ENCODE results near the gene HOXB3. TPM values are rescaled to one million over a fixed set of nuclear protein-coding genes. Genes with fewer than 3 reads are reported as not detected.

Gene HOXB3
- total and polyA plus RNA-seq, 2 of the 4 experiments (the other 2 are of a cell fraction) = 6.3 to 59.6 TPM

- Histone ChIP-seq H2AFZ (replicated peaks; ENCODE audit: low read length, poor library complexity) (no peak overlapping the region), H3K4ac (ENCODE audit: low read depth, low read length) (no peak overlapping the region), H4K20me1 (ENCODE audit: insufficient read depth, low read length) (no peaks in the 10 kb centered on the region), H3K56ac (ENCODE audit: extremely low read depth, insufficient read depth, low read length) (no peak overlapping the region), H2AK9ac (replicated peaks; ENCODE audit: low read depth, low read length, poor library complexity) (no peak overlapping the region), H3K9ac (ENCODE audit: low read depth, low read length) (no peak overlapping the region), H3K14ac (replicated peaks; ENCODE audit: low read depth, low read length) (no peak overlapping the region), H4K5ac (ENCODE audit: low read depth, low read length) (no peak overlapping the region), H3K9me3 (ENCODE audit: control insufficient read depth, insufficient read depth, low read length) (no peaks in the 10 kb centered on the region), H2BK120ac (ENCODE audit: low read depth, low read length) (no peak overlapping the region), H3K23ac (ENCODE audit: low read depth, low read length) (no peak overlapping the region), H3K27me3 (ENCODE audit: control insufficient read depth, insufficient read depth, low read length) (no peaks in the 10 kb centered on the region), H3K4me1 (ENCODE audit: control insufficient read depth, insufficient read depth, low read length) (peaks cover 19% of the 10 kb centered on the region), H2AK5ac (ENCODE audit: low read depth, low read length) (no peak overlapping the region), H3K79me1 (ENCODE audit: low read depth in 1 of 2, low read length in 2 of 2) (peaks cover 0 to 6% of the 10 kb centered on the region in 2 experiments; a peak in 1 of 4 replicates), H4K8ac (ENCODE audit: low read depth in 2 of 2, low read length in 2 of 2) (no peak overlapping the region), H2BK15ac (ENCODE audit: low read depth, low read length) (no peak overlapping the region), H3K4me3 (ENCODE audit: insufficient read depth, low read depth, low read length) (no peak overlapping the region), H3K18ac (ENCODE audit: low read depth, low read length) (no peak overlapping the region), H2BK20ac (ENCODE audit: low read depth, low read length) (no peak overlapping the region), H3K4me2 (ENCODE audit: low read depth, low read length) (no peak overlapping the region), H3K36me3 (ENCODE audit: control insufficient read depth, insufficient read depth, low read length) (no peaks in the 10 kb centered on the region), H2BK5ac (ENCODE audit: low read depth, low read length, poor library complexity, severe bottlenecking) (no peak overlapping the region), H3K9me1 (ENCODE audit: insufficient read depth, low read length) (0 out of 2 replicates have a peak, but pooled peaks cover 8% of the 10 kb centered on the region), H4K91ac (ENCODE audit: insufficient read depth, low read depth, low read length) (no peak overlapping the region), H3K27ac (ENCODE audit: insufficient read depth, low read length) (no peak overlapping the region)
- no TSS peak for BruUV-seq (replicated peaks)
- dilution Hi-C loops (cut with HindIII; ENCODE audit: low sequenced_read_pairs, unreplicated experiment) (no loop called here), intact Hi-C loops (cut with micrococcal nuclease) (no loop called here), in situ Hi-C loops (cut with MboI; ENCODE audit: low sequenced_read_pairs) (no loop called here)
- POLR2A ChIA-PET (ENCODE audit: unreplicated experiment) = no interaction called here
- no CpG with 5 or more reads among the region's 1 CpG for whole genome bisulfite sequencing, 2 experiments (ENCODE audit: extremely low coverage in 2 of 2, insufficient read length in 1 of 2)
- TF ChIP-seq BHLHE40 (IDR thresholded peaks at IDR 0.05; ENCODE audit: low read depth, low read length) = peak; percentile 41; the same call in 1 of the 2 replicates
- peak; percentile 98 for TF ChIP-seq FOS (IDR thresholded peaks at IDR 0.05; ENCODE audit: low read depth, low read length)
- TF ChIP-seq CEBPB (IDR thresholded peaks at IDR 0.05; ENCODE audit: low read depth, low read length) = peak; percentile 82
- no peak for TF ChIP-seq MAZ (IDR thresholded peaks at IDR 0.05; ENCODE audit: borderline replicate concordance, low read depth, low read length)
- TF ChIP-seq MXI1 (IDR thresholded peaks at IDR 0.05; ENCODE audit: borderline replicate concordance, low read depth, low read length) = peak; percentile 66; the same call in 1 of the 2 replicates
- no peak for TF ChIP-seq ELK1 (IDR thresholded peaks at IDR 0.05; ENCODE audit: borderline replicate concordance, low read depth, low read length)
- TF ChIP-seq, protein P1, sequence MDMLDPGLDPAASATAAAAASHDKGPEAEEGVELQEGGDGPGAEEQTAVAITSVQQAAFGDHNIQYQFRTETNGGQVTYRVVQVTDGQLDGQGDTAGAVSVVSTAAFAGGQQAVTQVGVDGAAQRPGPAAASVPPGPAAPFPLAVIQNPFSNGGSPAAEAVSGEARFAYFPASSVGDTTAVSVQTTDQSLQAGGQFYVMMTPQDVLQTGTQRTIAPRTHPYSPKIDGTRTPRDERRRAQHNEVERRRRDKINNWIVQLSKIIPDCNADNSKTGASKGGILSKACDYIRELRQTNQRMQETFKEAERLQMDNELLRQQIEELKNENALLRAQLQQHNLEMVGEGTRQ (IDR thresholded peaks at IDR 0.05; ENCODE audit: low read depth, low read length) = peak; percentile 2; the same call in 1 of the 2 replicates
- CTCF ChIA-PET = interaction anchor here (0.6 to 1.4 kb wide), 3 partner anchors 16 to 111 kb away, joined by 3 to 5 read pairs (median 4); no protein-coding TSS in a partner anchor
- ATAC-seq (ENCODE audit: low read depth) (peak; percentile 41), DNase-seq (peak; percentile 89)
Observed at GRCh38 chr17:48505788-48506187, 84.3 kb downstream of the HOXB3 start.
